A549 (cell line): ENCODE data around the gene MPND. TPM values are rescaled to one million over a fixed set of nuclear protein-coding genes. Genes with fewer than 3 reads are reported as not detected.
A peak's percentile ranks its signal among the peaks of the same experiment; 100 is the strongest.

Experiments used
- ATAC-seq, 2 experiments: fragments of 200-7000 bp in 1 of 2; fragments of >200 bp in 1 of 2; cut with Nextera tagmentation in 1 of 2; cut with Tn5 transposase in 1 of 2; 3 replicates each; pipeline versions ENCODE4 v1.8.0 to v1.9.1; 2018 to 2020; ENCODE audit warnings: mild to moderate bottlenecking in 1 of 2, moderate library complexity in 1 of 2
- CTCF ChIA-PET: fragments of 300-600 bp; sonication (Branson Sonifier 250); formaldehyde crosslinking; extraction: SDS; loops from one replicate; lab custom pipeline; 2021; ENCODE audit warnings: antibody characterized with exemption, inconsistent platforms; lab: Yijun Ruan, JAX
- POLR2A ChIA-PET: fragments of 350-600 bp; formaldehyde crosslinking; extraction: SDS; loops from one replicate; lab custom pipeline; 2021; ENCODE audit warnings: antibody characterized with exemption, inconsistent platforms; lab: Yijun Ruan, JAX
- DNase-seq, 2 experiments: peaks; one replicate each; pipeline versions ENCODE4 v3.0.0 to v3.0.0-alpha.2; 2011 to 2016; ENCODE audit warnings: low read depth in 1 of 2, low spot score in 1 of 2
- FAIRE-seq: peaks from 2 replicates; lab custom pipeline; 2011; peaks lifted over from hg19 to GRCh38; lab: Jason Lieb, UNC
- H3K27ac ChIP-seq, 2 experiments: fragments of >200 bp; sonication (Bioruptor Twin); formaldehyde crosslinking; 3 replicates each; pipeline ENCODE4 v1.5.1; 2016 to 2017
- H3K4me1 ChIP-seq: fragments of >200 bp; sonication (Bioruptor Twin); formaldehyde crosslinking; 3 replicates; pipeline ENCODE4 v1.6.1; 2016
- H3K4me2 ChIP-seq: fragments of >200 bp; sonication (Bioruptor Twin); formaldehyde crosslinking; 3 replicates; pipeline ENCODE4 v1.6.1; 2016
- H3K4me3 ChIP-seq: fragments of >200 bp; sonication (Bioruptor Twin); formaldehyde crosslinking; 3 replicates; pipeline ENCODE4 v1.5.1; 2016
- H3K9me3 ChIP-seq: fragments of >200 bp; sonication (Bioruptor Twin); formaldehyde crosslinking; 3 replicates; pipeline ENCODE4 v1.6.1; 2016
- BHLHE40 ChIP-seq: IDR thresholded peaks from 2 replicates; pipeline ENCODE4 v1.6.1; 2012; ENCODE audit warnings: low read depth, low read length, inconsistent platforms
- CBX2 ChIP-seq: fragments of 200-600 bp; sonication (generic); IDR thresholded peaks from 2 replicates; pipeline ENCODE4 v1.6.1; 2016; ENCODE audit warnings: low read depth, mild to moderate bottlenecking, borderline replicate concordance
- CBX8 ChIP-seq: fragments of 200-600 bp; sonication (generic); IDR thresholded peaks from 2 replicates; pipeline ENCODE4 v1.6.1; 2016
- CHD2 ChIP-seq: fragments of 150-350 bp; IDR thresholded peaks from 2 replicates; pipeline ENCODE4 v1.6.1; 2014; ENCODE audit warnings: low read length; ENCODE audit not compliant: partially characterized antibody
- CHD4 ChIP-seq: fragments of 200-600 bp; sonication (generic); IDR thresholded peaks from 2 replicates; pipeline ENCODE4 v1.6.1; 2016; ENCODE audit warnings: antibody characterized with exemption, mild to moderate bottlenecking, borderline replicate concordance
- E2F6 ChIP-seq: IDR thresholded peaks from 2 replicates; pipeline ENCODE4 v1.6.1; 2012; ENCODE audit warnings: low read depth, borderline replicate concordance
- ELK1 ChIP-seq: fragments of 150-350 bp; IDR thresholded peaks from 2 replicates; pipeline ENCODE4 v1.6.1; 2014; ENCODE audit warnings: low read depth, mild to moderate bottlenecking, low read length
- EP300 ChIP-seq, 2 experiments: fragments of >200 bp; sonication (Bioruptor Twin); formaldehyde crosslinking; IDR thresholded peaks; 2 replicates in 1 of 2; 3 replicates in 1 of 2; pipeline ENCODE4 v1.6.1; 2016 to 2017
- ESRRA ChIP-seq: fragments of 150-350 bp; IDR thresholded peaks from 2 replicates; pipeline ENCODE4 v1.6.1; 2014; ENCODE audit warnings: mild to moderate bottlenecking, low read length, borderline replicate concordance
- FOSL2 ChIP-seq, 2 experiments: fragments of 450-650 bp in 1 of 2; fragments of >200 bp in 1 of 2; sonication (Bioruptor Twin) in 1 of 2; formaldehyde crosslinking; IDR thresholded peaks; 2 replicates each; pipeline versions ENCODE4 v1.5.0 to v1.6.1; 2016 to 2020; ENCODE audit warnings: mild to moderate bottlenecking in 1 of 2, moderate library complexity in 1 of 2
- FOXS1 ChIP-seq: fragments of 250-450 bp; sonication (Bioruptor Pico); IDR thresholded peaks from 2 replicates; pipeline ENCODE4 v1.5.0; 2020; ENCODE audit warnings: mild to moderate bottlenecking, moderate library complexity
- HDAC2 ChIP-seq: fragments of 200-600 bp; sonication (generic); IDR thresholded peaks from 2 replicates; pipeline ENCODE4 v1.6.1; 2016
- HEYL ChIP-seq: fragments of 250-450 bp; sonication (Bioruptor Pico); IDR thresholded peaks from 2 replicates; pipeline ENCODE4 v1.8.0; 2021; ENCODE audit warnings: mild to moderate bottlenecking, moderate library complexity
- JUN ChIP-seq, 2 experiments: fragments of >200 bp; sonication (Bioruptor Twin); formaldehyde crosslinking; IDR thresholded peaks; 2 replicates in 1 of 2; 3 replicates in 1 of 2; pipeline ENCODE4 v1.6.1; 2016 to 2017
- MYC ChIP-seq: IDR thresholded peaks from 2 replicates; pipeline ENCODE4 v1.6.1; 2012; ENCODE audit warnings: mild to moderate bottlenecking, inconsistent platforms, low read length, improper control_type of control experiment, borderline replicate concordance
- NPAS2 ChIP-seq: fragments of 250-450 bp; sonication (Bioruptor Pico); IDR thresholded peaks from 2 replicates; pipeline ENCODE4 v1.8.0; 2022; ENCODE audit warnings: mild to moderate bottlenecking, moderate library complexity, borderline replicate concordance
- PHF8 ChIP-seq: fragments of 200-600 bp; sonication (generic); IDR thresholded peaks from 2 replicates; pipeline ENCODE4 v1.6.1; 2016; ENCODE audit warnings: low read depth, mild to moderate bottlenecking, antibody characterized with exemption, moderate library complexity, borderline replicate concordance
- POLR2A ChIP-seq: IDR thresholded peaks from 2 replicates; pipeline ENCODE4 v1.6.1; 2012; ENCODE audit warnings: mild to moderate bottlenecking, low read length
- POLR2AphosphoS2 ChIP-seq: conservative IDR thresholded peaks from 2 replicates; pipeline ENCODE4 v1.6.1; 2012; ENCODE audit warnings: low read length, improper control_type of control experiment, inconsistent platforms
- RFX5 ChIP-seq: fragments of 450-650 bp; IDR thresholded peaks from 2 replicates; pipeline ENCODE4 v1.7.1; 2014; ENCODE audit warnings: antibody characterized with exemption, mild to moderate bottlenecking, moderate library complexity
- SMC3 ChIP-seq: fragments of >200 bp; sonication (Bioruptor Twin); formaldehyde crosslinking; IDR thresholded peaks from 3 replicates; pipeline ENCODE4 v1.6.1; 2018; ENCODE audit warnings: inconsistent platforms
- SREBF2 ChIP-seq: fragments of 450-650 bp; IDR thresholded peaks from 2 replicates; pipeline ENCODE4 v1.6.1; 2014; ENCODE audit warnings: mild to moderate bottlenecking, moderate library complexity
- TFCP2L1 ChIP-seq: fragments of 250-450 bp; sonication (Bioruptor Pico); IDR thresholded peaks from 2 replicates; pipeline ENCODE4 v1.5.0; 2021; ENCODE audit warnings: mild to moderate bottlenecking
- TP53 ChIP-seq: fragments of 250-450 bp; sonication (Bioruptor Pico); IDR thresholded peaks from 2 replicates; pipeline ENCODE4 v1.5.0; 2021; ENCODE audit warnings: mild to moderate bottlenecking, moderate library complexity
- ZC3H11A ChIP-seq: fragments of 450-650 bp; IDR thresholded peaks from 2 replicates; pipeline ENCODE4 v1.6.1; 2014; ENCODE audit warnings: antibody characterized with exemption, mild to moderate bottlenecking
- ZFP36 ChIP-seq: fragments of 450-650 bp; IDR thresholded peaks from 2 replicates; pipeline ENCODE4 v1.6.1; 2014; ENCODE audit warnings: borderline replicate concordance; ENCODE audit not compliant: partially characterized antibody
- ZNF302 ChIP-seq: fragments of 250-450 bp; sonication (Bioruptor Pico); IDR thresholded peaks from 2 replicates; pipeline ENCODE4 v1.9.0; 2021; ENCODE audit warnings: inconsistent platforms, mild to moderate bottlenecking, moderate library complexity
- WGBS: methylation state at CpG from one replicate; pipeline ENCODE4 v1.1.6; 2017; ENCODE audit errors: missing lambda C conversion rate; 5-methylcytosine and 5-hydroxymethylcytosine counted together
- polyA plus RNA-seq, 4 experiments: library from polyadenylated mRNA; depleted of rRNA in 3 of 4; stranded (reverse); fragments of >200 nt; fragmentation: RNase III in 1 of 4; extraction: RNeasy Plus Mini Kit Qiagen cat#74134 plus additional on column Dnase treatment in 1 of 4; gene quantifications; 2 replicates in 3 of 4; 3 replicates in 1 of 4; pipeline ENCODE4 v1.2.3, GENCODE V29; 2011 to 2017

The MPND gene
- polyA plus RNA-seq, 2 of the 4 experiments (the other 2 are of a cell fraction), result 3.5 to 14.5 TPM

- WGBS, result 26% methylated on average over 13 of the region's 16 CpGs
- ATAC-seq (peak; percentile 48 to 68), DNase-seq (peak in 1 of 2 experiments; percentile 60), FAIRE-seq (no peak)
- Histone ChIP-seq H3K9me3 (no peaks in the 10 kb centered on the region), H3K4me3 (no peak overlapping the region), H3K4me1 (peaks cover 68% of the 10 kb centered on the region), H3K27ac (peak overlapping the region; percentile 99), H3K4me2 (peak overlapping the region; percentile 86)
- POLR2A ChIA-PET, result interaction anchor here (0.6 to 0.7 kb wide), 3 partner anchors 24 to 989 kb away, joined by 3 to 4 read pairs (median 3); partner anchors contain the start of gene SH3GL1
- TF ChIP-seq E2F6, result no peak
- TF ChIP-seq FOSL2 (IDR thresholded peaks at IDR 0.05), result no peak
- no peak for TF ChIP-seq FOSL2 (CRISPR knock-in tag; IDR thresholded peaks at IDR 0.05)
- TF ChIP-seq SMC3, result no peak
- no peak for TF ChIP-seq ZC3H11A
- TF ChIP-seq NPAS2 (CRISPR knock-in tag), result no peak
- TF ChIP-seq MYC, result no peak
- TF ChIP-seq BHLHE40, result no peak
- no peak for TF ChIP-seq EP300 (IDR thresholded peaks at IDR 0.05)
- no peak for TF ChIP-seq RFX5
- no peak for TF ChIP-seq PHF8
- TF ChIP-seq TFCP2L1 (CRISPR knock-in tag), result no peak
- no peak for TF ChIP-seq ESRRA
- no peak for TF ChIP-seq CBX8
- TF ChIP-seq ZFP36, result no peak
- TF ChIP-seq POLR2AphosphoS2, result no peak
- no peak for TF ChIP-seq POLR2A
- TF ChIP-seq HEYL (CRISPR knock-in tag), result no peak
- no peak for TF ChIP-seq TP53 (CRISPR knock-in tag)
- TF ChIP-seq ELK1, result no peak
- CTCF ChIA-PET, result interaction anchor here (0.8 to 4.9 kb wide), 14 partner anchors 8 to 105 kb away, joined by 3 to 45 read pairs (median 5); partner anchors contain the start of genes CHAF1A, MPND and SH3GL1
These were observed 32.0 kb downstream of the MPND start for GRCh38 chr19:4375164-4376027.

GRCh38 chr19:4376028-4376670 is 32.8 kb downstream of the MPND start:
- POLR2A ChIA-PET, result no interaction called here
- DNase-seq (no peak), FAIRE-seq (no peak)

More at GRCh38 chr19:4376028-4376670, 32.8 kb downstream of the MPND start:
- no peaks in the 10 kb centered on the region for H3K9me3 ChIP-seq
- no peak overlapping the region for H3K4me3 ChIP-seq
- no peak for TF ChIP-seq CBX2
- TF ChIP-seq SREBF2, result no peak
- no peak for TF ChIP-seq JUN (IDR thresholded peaks at IDR 0.05)
- no peak for TF ChIP-seq ZNF302 (CRISPR knock-in tag)
- no peak for TF ChIP-seq CHD4
- TF ChIP-seq FOXS1 (CRISPR knock-in tag), result no peak
- no peak for TF ChIP-seq CHD2
- no peak for TF ChIP-seq HDAC2
- TF ChIP-seq ESRRA, result no peak
- TF ChIP-seq ELK1, result no peak
- WGBS, result 91% methylated on average over 14 of the region's 16 CpGs
- H3K4me2 ChIP-seq, result peak overlapping the region; percentile 86
- CTCF ChIA-PET, result interaction anchor here (0.6 to 4.9 kb wide), 12 partner anchors 10 to 110 kb away, joined by 3 to 45 read pairs (median 5); partner anchors contain the start of genes CHAF1A and SH3GL1
- H3K4me1 ChIP-seq, result peaks cover 69% of the 10 kb centered on the region
- ATAC-seq, result no peak
- H3K27ac ChIP-seq, result peak overlapping the region; percentile 99
